Dendritic cell treated with granulocyte-macrophage colony-stimulating factor and Interleukin-4, amounts not matched to agents 40 ng/mL and 50 ng/mL, for 4 days (primary cell): ENCODE results near the gene LDLRAD4.

ENCODE experiments used
- H3K27ac Mint-ChIP-seq: one replicate; pipeline ENCODE4 v1.8.0; 2022; ENCODE audit warnings: mild to moderate bottlenecking, mixed read lengths
- H3K27me3 Mint-ChIP-seq: one replicate; pipeline ENCODE4 v1.8.0; 2022; ENCODE audit warnings: mild to moderate bottlenecking, mixed read lengths
- H3K36me3 Mint-ChIP-seq: one replicate; pipeline ENCODE4 v1.8.0; 2022; ENCODE audit warnings: low read depth, mixed read lengths
- H3K4me1 Mint-ChIP-seq: one replicate; pipeline ENCODE4 v1.8.0; 2022; ENCODE audit warnings: low read depth, mixed read lengths
- H3K4me3 Mint-ChIP-seq: one replicate; pipeline ENCODE4 v1.8.0; 2022; ENCODE audit warnings: mild to moderate bottlenecking, moderate library complexity, mixed read lengths
- H3K9me3 Mint-ChIP-seq: one replicate; pipeline ENCODE4 v1.8.0; 2022; ENCODE audit warnings: mixed read lengths
- intact Hi-C: fragments of 100-400 bp; cut with micrococcal nuclease; formaldehyde crosslinking; loops from one replicate; pipeline ENCODE4 v1.15.0; 2022

The LDLRAD4 gene

DNA sequence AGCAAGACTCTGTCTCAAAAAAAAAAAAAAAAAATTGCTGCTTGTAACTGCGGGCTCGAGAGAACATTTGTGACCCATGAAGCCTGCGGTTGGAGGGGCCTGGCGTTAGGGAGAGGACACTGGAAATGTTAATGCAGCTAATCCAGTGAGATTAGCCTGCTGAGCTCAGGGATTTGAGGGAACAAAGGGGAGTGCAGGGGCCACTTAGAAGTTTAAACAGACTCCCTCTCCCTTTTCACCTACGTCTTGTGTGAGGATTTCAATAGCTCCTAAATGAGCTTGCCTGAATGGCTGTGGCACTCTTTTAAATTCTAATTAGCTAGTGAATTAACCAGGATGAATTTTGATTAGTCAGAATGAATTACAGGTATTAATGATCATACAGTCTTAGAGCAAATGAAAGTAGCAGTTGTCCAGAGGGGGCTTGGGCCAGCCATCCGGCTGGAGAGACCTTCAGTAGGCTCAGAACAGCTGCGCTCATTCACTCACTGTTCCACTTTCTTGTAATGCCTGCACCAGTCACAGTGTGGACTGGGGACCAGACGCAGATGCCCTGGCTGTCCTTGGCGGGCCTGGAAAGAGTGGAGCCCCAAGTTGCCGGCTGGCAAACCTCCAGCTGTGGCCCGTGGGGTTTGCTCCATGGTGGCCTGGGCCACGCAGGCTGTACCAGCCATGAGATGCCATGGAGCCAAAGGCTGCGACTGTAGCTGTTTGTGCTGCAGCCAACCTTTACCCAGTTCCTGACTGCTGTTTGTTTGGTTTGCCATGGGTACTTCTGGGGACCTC, 20.8 kb downstream of the LDLRAD4 start:
- Mint-ChIP-seq H3K36me3 (peaks cover 37% of the 10 kb centered on the region), H3K9me3 (peaks cover 8% of the 10 kb centered on the region), H3K27me3 (no peaks in the 10 kb centered on the region), H3K4me3 (no peak overlapping the region), H3K4me1 (peaks cover 31% of the 10 kb centered on the region), H3K27ac (no peak overlapping the region)
- intact Hi-C loops, result no loop called here

DNA sequence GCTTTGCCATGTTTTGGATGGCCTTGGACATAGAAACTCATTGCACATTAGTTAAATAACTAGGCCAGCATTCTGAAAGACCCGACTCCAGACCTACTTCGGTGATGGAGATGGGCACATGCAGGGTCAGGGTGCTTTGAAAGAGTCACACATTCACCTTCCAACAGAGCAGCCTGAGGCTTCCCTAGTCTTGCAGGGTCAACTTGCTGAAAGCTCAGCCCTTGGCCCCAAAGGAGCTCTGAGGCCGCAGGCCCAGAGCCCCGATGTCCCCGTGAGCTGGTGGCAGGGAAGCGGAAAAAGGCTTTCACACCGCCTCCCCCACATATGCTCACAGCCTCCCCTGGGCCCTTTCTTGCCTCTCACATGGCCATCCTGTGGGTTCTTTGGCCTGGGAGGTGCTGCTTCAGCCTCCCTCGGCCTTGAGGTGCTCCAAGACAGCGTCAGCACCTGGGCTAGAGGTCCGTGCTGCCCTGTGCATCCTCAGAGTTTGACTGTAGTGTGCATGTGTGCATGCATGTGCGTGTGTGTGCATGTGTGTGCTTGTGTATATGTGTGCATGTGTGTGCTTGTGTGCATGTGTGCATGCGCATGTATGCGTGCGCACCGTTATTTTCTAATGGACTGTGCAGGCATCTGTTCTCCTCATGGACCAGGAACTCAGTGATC, 21.6 kb downstream of the LDLRAD4 start:
- H3K4me1 Mint-ChIP-seq, result peaks cover 30% of the 10 kb centered on the region
- intact Hi-C loops, result no loop called here
- no peaks in the 10 kb centered on the region for H3K27me3 Mint-ChIP-seq
- peaks cover 9% of the 10 kb centered on the region for H3K9me3 Mint-ChIP-seq
- H3K36me3 Mint-ChIP-seq, result peaks cover 44% of the 10 kb centered on the region
- no peak overlapping the region for H3K4me3 Mint-ChIP-seq
- H3K27ac Mint-ChIP-seq, result no peak overlapping the region

DNA sequence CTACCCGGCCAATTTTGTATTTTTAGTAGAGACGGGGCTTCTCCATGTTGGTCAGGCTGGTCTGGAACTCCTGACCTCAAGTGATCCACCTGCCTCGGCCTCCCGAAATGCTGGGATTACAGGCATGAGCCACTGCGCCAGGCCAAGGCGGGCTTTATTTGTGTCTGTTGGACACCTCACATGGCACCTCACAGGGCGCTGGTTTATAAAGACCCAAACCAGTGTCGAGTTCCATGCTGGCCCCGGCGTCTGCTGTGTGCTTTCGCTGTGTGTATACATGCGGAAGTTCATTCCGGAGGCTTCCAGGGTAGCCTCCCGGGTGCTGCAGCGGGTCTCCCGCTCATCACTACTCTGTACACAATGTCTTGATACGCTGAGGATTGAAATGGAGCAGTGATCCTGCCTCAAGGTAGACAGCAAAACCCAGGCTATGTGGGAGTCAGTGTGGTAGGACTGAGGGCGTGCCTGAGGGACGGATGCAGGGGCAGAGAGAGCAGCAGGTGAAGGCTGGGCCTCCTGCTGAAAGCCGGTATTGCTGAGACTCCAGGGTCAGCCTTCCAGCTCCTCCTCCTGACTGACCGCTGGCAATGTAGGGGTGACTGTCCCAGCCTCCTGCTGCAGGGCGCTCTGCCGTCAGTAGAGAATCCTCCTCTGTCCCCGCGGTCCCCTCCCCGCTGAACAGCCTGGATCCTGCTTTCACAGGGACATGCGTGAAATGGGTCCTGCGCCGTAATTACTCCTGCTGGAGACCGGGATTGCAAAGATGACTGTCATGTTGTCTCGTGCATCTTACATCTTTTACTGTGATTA, 22.7 kb downstream of the LDLRAD4 start:
- intact Hi-C loops, result no loop called here
- Mint-ChIP-seq H3K27ac (no peak overlapping the region), H3K36me3 (peaks cover 47% of the 10 kb centered on the region), H3K4me3 (no peak overlapping the region), H3K4me1 (peaks cover 23% of the 10 kb centered on the region), H3K27me3 (no peaks in the 10 kb centered on the region), H3K9me3 (peaks cover 9% of the 10 kb centered on the region)

DNA sequence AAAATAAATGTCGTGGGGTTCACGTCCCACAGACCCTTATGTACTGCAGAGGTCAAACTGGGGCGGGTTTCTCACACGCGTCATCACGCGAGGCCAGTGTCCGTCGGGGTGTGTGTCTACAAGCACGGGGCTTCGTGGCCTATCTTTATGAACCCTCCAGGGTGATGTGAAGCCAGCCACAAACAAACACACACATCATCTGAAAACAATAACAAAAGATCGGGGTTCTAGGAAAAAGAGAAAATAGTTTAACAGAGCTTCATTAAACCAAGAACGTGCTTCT, 23.3 kb downstream of the LDLRAD4 start:
- H3K4me1 Mint-ChIP-seq, result peaks cover 17% of the 10 kb centered on the region
- peaks cover 9% of the 10 kb centered on the region for H3K9me3 Mint-ChIP-seq
- H3K27ac Mint-ChIP-seq, result no peak overlapping the region
- H3K4me3 Mint-ChIP-seq, result no peak overlapping the region
- no peaks in the 10 kb centered on the region for H3K27me3 Mint-ChIP-seq
- intact Hi-C loops, result no loop called here
- H3K36me3 Mint-ChIP-seq, result peaks cover 47% of the 10 kb centered on the region

DNA sequence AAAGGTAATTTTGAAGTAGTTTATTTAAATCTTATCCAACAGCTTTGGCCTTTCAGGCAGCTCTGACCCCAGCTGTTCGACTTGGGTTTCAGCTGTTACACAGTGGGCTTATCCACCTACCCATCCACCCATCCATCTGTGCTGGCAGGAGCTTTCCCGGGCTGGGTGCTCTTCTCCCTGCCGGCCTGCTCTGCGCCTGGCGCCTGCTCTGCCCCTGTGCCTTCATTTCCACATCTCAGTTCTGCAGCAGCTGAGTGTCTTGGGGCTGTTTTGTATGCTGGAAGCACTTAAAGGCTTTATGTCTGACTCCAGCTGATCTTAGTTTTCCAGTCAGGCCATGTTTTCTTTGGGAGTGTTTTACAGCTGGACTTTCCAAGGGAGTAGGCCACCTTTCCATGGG, 24.2 kb downstream of the LDLRAD4 start:
- Mint-ChIP-seq H3K9me3 (peaks cover 9% of the 10 kb centered on the region), H3K27ac (no peak overlapping the region), H3K36me3 (peaks cover 51% of the 10 kb centered on the region), H3K4me1 (peaks cover 9% of the 10 kb centered on the region), H3K27me3 (no peaks in the 10 kb centered on the region), H3K4me3 (no peak overlapping the region)
- intact Hi-C loops, result no loop called here

DNA sequence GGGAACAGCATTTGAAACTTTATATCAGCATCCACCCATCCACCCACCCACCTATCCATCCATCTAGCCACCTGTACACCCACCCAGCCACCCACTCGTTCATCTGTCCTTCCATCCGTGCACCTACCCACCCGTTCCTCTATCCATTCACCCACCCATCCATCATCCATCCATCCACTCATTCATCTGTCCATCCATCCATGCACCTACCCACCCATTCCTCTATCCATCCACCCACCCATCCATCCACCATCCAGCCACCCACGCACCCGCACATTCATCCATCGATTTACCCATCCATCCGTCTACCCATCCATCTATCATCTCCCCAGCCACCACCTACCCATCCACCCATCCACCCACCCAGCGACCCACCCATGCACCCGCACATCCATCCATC, 24.8 kb downstream of the LDLRAD4 start:
- H3K27ac Mint-ChIP-seq, result no peak overlapping the region
- H3K27me3 Mint-ChIP-seq, result no peaks in the 10 kb centered on the region
- H3K4me1 Mint-ChIP-seq, result peaks cover 3% of the 10 kb centered on the region
- intact Hi-C loops, result no loop called here
- peaks cover 9% of the 10 kb centered on the region for H3K9me3 Mint-ChIP-seq
- H3K36me3 Mint-ChIP-seq, result peaks cover 57% of the 10 kb centered on the region
- no peak overlapping the region for H3K4me3 Mint-ChIP-seq

DNA sequence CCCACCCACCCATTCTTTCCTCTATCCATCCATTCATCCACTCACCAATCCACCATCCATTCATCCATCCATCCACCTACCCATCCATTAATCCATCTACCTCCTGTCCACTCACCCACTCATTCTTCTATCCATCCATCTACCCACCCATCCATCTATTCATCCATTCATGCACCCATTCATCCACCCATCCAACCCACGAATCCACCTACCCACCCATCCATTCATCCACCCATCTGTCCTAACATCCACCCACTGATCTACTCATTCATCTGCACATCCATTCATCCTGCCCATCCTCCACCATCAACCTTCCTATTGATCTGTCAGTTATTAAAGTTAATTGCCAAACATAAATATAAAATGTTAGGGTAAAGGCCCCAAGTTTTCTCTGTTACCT, 25.6 kb downstream of the LDLRAD4 start:
- Mint-ChIP-seq H3K4me3 (no peak overlapping the region), H3K27me3 (no peaks in the 10 kb centered on the region), H3K36me3 (peaks cover 58% of the 10 kb centered on the region), H3K4me1 (peaks cover 4% of the 10 kb centered on the region), H3K27ac (no peak overlapping the region), H3K9me3 (peaks cover 9% of the 10 kb centered on the region)
- intact Hi-C loops, result no loop called here

DNA sequence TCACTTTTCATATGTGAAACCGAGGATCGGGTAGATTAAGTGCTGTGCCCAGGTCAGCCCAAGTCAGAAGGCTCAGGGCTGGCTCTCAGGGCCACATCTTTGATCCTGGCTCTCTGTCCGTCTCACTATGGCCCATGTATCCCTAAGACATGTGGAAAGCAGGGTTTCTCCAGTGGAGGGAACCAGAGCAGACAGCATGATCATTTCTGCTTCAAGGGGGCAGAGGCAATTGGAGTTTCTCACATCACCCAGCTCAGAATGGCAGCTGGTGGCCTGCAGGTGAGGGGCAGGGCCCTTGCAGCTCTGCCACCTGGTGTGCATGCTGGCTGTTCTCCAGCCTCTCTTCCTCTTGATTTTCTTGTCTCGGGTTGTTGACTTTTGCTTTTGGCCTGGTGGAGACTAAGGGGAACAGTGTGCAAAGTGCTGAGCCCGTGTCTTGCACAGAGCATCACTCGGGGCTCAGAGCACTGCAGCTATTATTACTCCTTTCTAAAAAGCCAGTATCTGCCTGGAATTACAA, 27.0 kb downstream of the LDLRAD4 start:
- intact Hi-C loops, result no loop called here
- Mint-ChIP-seq H3K9me3 (peaks cover 9% of the 10 kb centered on the region), H3K27ac (no peak overlapping the region), H3K36me3 (peaks cover 61% of the 10 kb centered on the region), H3K27me3 (no peaks in the 10 kb centered on the region), H3K4me3 (no peak overlapping the region), H3K4me1 (peaks cover 6% of the 10 kb centered on the region)

DNA sequence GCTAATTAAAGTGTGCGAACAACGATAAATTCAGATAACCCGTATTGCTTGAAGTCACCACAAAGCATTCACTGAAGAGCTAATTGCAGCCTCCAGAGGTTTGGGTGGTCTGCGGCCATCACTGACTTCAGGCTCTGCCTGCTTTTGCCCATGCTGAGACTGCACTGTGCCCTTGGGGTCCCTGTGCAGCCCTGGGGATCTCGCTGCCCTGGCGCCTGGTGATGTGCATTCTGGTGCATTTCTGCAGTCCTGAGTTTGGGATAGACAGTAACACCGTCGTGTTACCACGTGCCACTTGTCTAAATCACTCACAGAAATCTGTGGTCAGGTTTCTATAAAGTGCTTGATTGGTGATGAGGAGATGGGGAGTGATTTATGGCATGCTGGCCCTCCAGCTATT, 27.6 kb downstream of the LDLRAD4 start:
- intact Hi-C loops, result no loop called here
- Mint-ChIP-seq H3K4me1 (peaks cover 6% of the 10 kb centered on the region), H3K9me3 (peaks cover 9% of the 10 kb centered on the region), H3K36me3 (peaks cover 57% of the 10 kb centered on the region), H3K4me3 (no peak overlapping the region), H3K27ac (no peak overlapping the region), H3K27me3 (no peaks in the 10 kb centered on the region)

DNA sequence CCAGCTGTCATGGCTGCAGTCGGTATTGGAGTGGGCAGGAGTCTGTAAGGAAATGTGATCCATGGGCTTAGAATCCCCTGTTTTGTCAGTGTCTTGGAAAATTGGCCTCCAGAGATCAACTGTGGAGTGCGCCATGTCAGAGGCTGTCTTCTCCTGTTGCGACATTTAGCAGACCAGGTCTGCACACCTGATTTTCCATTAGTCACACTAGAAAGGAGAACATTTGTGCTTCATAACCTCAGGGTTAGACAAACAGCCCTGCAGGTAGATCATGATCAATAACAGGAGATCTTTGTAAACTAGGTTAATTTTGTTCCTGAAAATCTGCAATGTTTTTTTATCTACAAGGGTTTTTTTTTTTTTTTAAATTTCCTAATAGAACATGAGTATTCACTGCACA, 28.0 kb downstream of the LDLRAD4 start:
- H3K9me3 Mint-ChIP-seq, result peaks cover 9% of the 10 kb centered on the region
- intact Hi-C loops, result no loop called here
- peaks cover 6% of the 10 kb centered on the region for H3K4me1 Mint-ChIP-seq

DNA sequence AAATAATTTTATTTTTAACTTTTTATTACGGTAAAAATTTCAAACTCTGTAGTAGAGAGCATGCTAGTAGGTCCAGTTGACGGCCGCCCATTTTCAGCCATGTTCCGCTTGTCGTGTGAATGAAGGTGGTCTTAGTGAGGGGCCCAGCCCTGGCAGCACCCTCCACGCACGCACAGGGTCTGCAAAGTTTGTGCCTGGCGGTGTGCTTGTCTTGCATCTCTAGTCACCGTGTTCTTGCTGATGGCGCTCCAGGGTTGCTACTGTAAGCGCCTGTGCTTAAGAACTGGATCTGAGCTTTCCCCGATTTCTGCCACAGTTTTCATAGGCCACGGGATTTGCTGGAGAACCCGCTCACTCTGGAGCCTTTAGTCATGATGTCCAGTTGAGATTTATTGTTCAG, 28.9 kb downstream of the LDLRAD4 start:
- H3K36me3 Mint-ChIP-seq, result peaks cover 51% of the 10 kb centered on the region
- H3K27ac Mint-ChIP-seq, result no peak overlapping the region
- intact Hi-C loops, result no loop called here
- H3K4me3 Mint-ChIP-seq, result no peak overlapping the region
- H3K9me3 Mint-ChIP-seq, result peaks cover 9% of the 10 kb centered on the region
- H3K4me1 Mint-ChIP-seq, result peaks cover 6% of the 10 kb centered on the region
- no peaks in the 10 kb centered on the region for H3K27me3 Mint-ChIP-seq

More for the DNA sequence above, 28.0 kb downstream of the LDLRAD4 start:
- Mint-ChIP-seq H3K4me3 (no peak overlapping the region), H3K36me3 (peaks cover 53% of the 10 kb centered on the region), H3K27ac (no peak overlapping the region), H3K27me3 (no peaks in the 10 kb centered on the region)

DNA sequence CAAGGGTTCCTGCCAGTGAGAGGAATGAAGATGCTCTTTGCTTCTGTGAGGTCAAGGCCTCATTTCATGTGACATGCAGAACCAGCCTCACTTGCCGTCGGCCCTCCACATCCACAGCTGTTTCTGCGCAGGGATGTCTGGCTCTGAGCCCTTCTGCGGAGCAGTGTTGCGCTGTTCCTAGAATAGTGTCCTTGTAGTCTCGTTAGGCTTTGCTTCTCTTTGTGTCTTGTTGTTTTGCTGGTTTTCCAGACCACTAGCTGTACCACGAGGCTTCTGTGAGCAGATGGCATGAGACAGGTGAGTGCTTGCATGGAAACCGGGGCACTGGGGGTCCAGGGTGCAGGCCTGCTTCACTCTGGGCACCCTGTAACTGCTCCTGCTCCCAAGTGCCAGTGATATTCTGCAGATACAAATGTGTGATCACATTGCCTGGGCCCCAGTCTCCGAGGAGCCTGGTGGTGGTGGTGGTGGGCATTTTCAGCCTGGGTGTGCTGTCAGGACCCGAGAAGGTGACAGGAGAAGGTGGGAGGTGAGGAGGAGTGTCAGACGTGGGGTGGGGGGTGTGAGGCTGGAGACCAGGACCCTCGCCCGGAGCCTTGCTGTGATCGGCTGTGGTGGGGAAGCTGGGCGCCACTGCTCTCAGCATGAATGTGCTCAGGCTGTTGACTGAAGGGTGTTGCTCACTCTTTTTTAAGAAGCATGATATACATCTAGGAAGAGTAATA, 34.3 kb downstream of the LDLRAD4 start:
- Mint-ChIP-seq H3K27me3 (no peaks in the 10 kb centered on the region), H3K9me3 (no peaks in the 10 kb centered on the region), H3K4me1 (peaks cover 23% of the 10 kb centered on the region), H3K27ac (no peak overlapping the region), H3K4me3 (no peak overlapping the region), H3K36me3 (peaks cover 52% of the 10 kb centered on the region)
- intact Hi-C loops, result no loop called here

DNA sequence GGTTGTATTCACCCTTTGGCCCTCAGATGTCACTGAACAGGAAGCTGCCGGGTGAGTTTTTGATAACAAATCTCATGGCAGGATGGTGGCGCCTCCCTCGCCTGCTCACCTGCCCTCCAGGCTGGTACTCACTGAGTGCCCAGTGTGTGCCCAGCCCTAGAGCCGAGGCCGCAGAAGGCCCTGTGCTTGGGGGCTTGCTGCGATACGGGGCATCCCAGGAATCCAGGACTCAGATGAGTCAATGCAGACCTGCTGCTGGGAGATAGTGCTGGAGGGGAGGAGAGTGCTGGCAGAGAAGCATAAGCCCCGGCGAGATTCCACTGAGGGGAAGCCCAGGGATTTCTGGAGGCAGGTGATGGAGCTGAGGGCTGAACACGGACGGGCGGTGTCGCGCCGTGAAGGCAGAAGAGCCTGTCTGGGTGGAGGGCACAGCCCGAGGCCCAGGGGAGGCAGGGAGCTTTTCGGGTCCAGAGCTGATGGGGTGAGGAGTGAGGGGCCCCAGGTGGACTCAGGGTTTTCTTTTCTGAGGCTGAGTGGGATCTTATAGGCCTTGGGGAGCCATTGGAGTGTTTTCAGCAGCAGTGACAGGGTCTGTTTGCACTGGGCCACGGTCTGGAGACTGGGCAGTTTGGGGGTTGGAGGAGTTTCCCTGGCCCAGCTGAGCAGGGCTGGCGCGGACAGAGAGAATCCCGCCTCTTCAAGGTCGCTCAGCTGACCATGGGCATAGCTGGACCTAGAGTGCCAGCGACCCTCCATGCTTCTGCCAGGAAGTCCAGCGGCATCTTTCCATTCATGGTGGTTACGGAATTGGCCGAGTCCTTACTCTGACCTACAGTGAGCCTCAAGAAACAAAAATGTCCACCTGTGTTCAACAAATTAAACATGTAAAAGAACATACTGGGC, 35.5 kb downstream of the LDLRAD4 start:
- H3K4me1 Mint-ChIP-seq, result peaks cover 32% of the 10 kb centered on the region
- H3K27me3 Mint-ChIP-seq, result no peaks in the 10 kb centered on the region
- H3K36me3 Mint-ChIP-seq, result peaks cover 46% of the 10 kb centered on the region
- no peak overlapping the region for H3K4me3 Mint-ChIP-seq
- H3K27ac Mint-ChIP-seq, result no peak overlapping the region
- intact Hi-C loops, result no loop called here
- H3K9me3 Mint-ChIP-seq, result no peaks in the 10 kb centered on the region
